ENCODE data around the gene GRK1.

GRK1 gene

GRCh38 chr13:113763254-113763653, 96.2 kb downstream of the GRK1 start:
- no peak for DNase-seq

GRCh38 chr13:113763961-113764792, 97.2 kb downstream of the GRK1 start:
- peak in 2 of 3 experiments; percentile 27 to 37 for DNase-seq

GRCh38 chr13:113764793-113765563, 98.0 kb downstream of the GRK1 start:
- no peak for DNase-seq

GRCh38 chr13:113765564-113765910, 98.5 kb downstream of the GRK1 start:
- DNase-seq, result no peak

- no peak for DNase-seq
Observed at GRCh38 chr13:113766035-113766800, 99.2 kb downstream of the GRK1 start.

GRCh38 chr13:113767366-113767765, 100.3 kb downstream of the GRK1 start:
- no peak for DNase-seq

GRCh38 chr13:113768018-113768905, 101.2 kb downstream of the GRK1 start:
- no peak for DNase-seq

- DNase-seq, result no peak
Observed at GRCh38 chr13:113769106-113769505, 102.1 kb downstream of the GRK1 start.

GRCh38 chr13:113769881-113770280, 102.9 kb downstream of the GRK1 start:
- no peak for DNase-seq

- DNase-seq, result no peak
Observed at GRCh38 chr13:113770441-113770840, 103.4 kb downstream of the GRK1 start.

GRCh38 chr13:113770937-113771336, 103.9 kb downstream of the GRK1 start:
- no peak for DNase-seq

- DNase-seq, result no peak
Observed at GRCh38 chr13:113771709-113772331, 104.8 kb downstream of the GRK1 start.

GRCh38 chr13:113774177-113775107, 107.4 kb downstream of the GRK1 start:
- DNase-seq, result no peak

- DNase-seq, result no peak
Observed at GRCh38 chr13:113775451-113776145, 108.6 kb downstream of the GRK1 start.

GRCh38 chr13:113776231-113777125, 109.5 kb downstream of the GRK1 start:
- peak in 2 of 3 experiments; percentile 32 to 82 for DNase-seq

- no peak for DNase-seq
Observed at GRCh38 chr13:113777311-113778260, 110.6 kb downstream of the GRK1 start.

- no peak for DNase-seq
Observed at GRCh38 chr13:113781571-113781970, 114.6 kb downstream of the GRK1 start.

- DNase-seq, result no peak
Observed at GRCh38 chr13:113782472-113782871, 115.5 kb downstream of the GRK1 start.

Data from NCI-H1417 (cell line).